GM19468 (cell line): ENCODE measurements around the gene ZNF263.
"Not testable (repeated sequence)": the region's sequence is repeated elsewhere in the genome, so short reads cannot be mapped to it uniquely, and the experiment has no call there.

Experiments used
- ATAC-seq: cut with Tn5 transposase; IDR thresholded peaks from one replicate; pipeline ENCODE4 v1.9.1; 2021; ENCODE audit warnings: mild to moderate bottlenecking, moderate library complexity, moderate number of reproducible peaks; ENCODE audit not compliant: unreplicated experiment; ENCODE audit errors: extremely low read depth

ZNF263 gene

GRCh38 chr16:3266873-3267537 lies 16.3 kb upstream of the ZNF263 start:
- ATAC-seq, result no peak

DNA sequence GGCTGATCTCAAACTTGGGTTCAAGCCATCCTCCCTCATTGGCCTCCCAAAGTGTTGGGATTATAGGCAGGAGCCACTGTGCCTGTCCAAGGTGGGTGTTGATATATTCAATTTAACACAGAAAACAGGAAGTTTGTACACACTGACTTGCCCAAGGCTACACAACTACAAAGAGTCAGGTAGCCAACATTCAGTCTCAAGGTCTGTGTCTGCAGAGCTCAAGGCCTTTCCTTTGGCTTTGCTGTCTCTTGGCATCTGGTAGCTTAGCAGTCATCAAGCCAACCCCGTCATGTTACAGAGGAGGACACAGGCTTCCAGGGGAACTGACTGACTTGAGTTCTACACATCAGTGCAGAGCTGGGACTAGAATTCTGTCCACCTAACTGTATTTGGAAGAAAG lies 15.0 kb upstream of the ZNF263 start:
- ATAC-seq, result no peak

DNA sequence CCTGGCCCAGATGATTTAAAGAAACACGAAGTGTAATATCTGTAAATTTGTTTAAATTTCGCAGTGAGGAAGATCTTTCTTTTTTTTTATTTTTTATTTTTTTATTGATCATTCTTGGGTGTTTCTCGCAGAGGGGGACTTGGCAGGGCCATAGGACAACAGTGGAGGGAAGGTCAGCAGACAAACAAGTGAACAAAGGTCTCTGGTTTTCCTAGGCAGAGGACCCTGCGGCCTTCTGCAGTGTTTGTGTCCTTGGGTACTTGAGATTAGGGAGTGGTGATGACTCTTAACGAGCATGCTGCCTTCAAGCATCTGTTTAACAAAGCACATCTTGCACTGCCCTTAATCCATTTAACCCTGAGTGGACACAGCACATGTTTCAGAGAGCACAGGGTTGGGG lies 12.6 kb upstream of the ZNF263 start:
- not testable (repeated sequence) for ATAC-seq

DNA sequence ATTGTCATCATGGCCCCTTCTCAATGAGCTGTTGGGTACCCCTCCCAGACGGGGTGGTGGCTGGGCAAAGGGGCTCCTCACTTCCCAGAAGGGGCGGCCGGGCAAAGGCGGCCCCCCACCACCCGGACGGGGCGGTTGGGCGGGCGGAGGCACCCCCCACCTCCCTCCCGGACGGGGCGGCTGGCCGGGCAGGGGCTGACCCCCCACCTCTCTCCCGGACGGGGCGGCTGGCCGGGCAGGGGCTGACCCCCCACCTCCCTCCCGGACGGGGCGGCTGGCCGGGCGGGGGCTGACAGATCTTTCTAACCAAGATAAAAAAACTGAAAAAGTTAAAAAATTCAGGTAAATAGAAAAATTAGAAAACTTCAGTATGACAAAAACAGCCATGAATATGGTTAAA lies 12.0 kb upstream of the ZNF263 start:
- ATAC-seq, result not testable (repeated sequence)

DNA sequence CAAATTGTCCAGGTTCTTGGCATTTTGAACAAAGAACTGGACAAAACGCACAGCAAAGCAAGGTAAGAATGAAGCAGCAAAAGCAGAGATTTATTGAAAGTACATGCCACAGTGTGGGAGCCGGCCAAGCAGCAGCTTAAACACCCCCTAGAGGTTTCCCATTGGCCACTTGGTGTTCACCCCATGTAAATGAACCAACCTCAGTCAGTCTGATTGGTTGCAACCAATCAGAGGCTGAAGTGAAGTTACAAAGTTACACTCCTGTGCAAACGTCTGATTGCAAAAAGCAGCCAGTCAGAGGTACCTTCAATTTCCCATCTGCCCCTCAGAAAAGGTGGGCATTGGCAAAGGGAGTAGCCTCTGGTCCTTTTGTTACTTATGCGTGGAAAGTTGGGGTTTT lies 8.8 kb upstream of the ZNF263 start:
- no peak for ATAC-seq

- no peak for ATAC-seq
Measured at GRCh38 chr16:3274947-3275346, 8.3 kb upstream of the ZNF263 start.

DNA sequence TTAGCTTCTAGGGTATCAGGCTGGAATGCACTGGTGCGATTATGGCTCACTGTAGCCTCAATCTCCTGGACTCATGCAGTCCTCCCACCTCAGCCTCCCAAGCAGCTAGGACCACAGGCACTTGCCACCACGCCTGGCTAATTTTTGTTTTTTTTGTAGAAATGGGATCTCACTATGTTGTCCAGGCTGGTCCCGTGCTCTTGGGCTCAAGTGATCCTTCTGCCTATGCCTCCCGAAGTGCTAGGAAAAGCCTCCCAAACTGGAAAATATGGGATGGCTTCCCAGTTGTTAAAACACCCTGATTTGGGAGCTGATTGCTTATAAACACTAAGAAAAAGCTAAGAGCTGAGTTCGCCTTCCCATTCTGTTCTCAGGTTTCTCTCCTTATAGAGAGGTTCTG lies 6.6 kb upstream of the ZNF263 start:
- ATAC-seq, result no peak

GRCh38 chr16:3281222-3281820 lies 2.0 kb upstream of the ZNF263 start:
- no peak for ATAC-seq

GRCh38 chr16:3282103-3282729 lies 1.1 kb upstream of the ZNF263 start:
- ATAC-seq, result peak; percentile 3

GRCh38 chr16:3283543-3284447 lies 504 bp downstream of the ZNF263 start:
- ATAC-seq, result no peak

DNA sequence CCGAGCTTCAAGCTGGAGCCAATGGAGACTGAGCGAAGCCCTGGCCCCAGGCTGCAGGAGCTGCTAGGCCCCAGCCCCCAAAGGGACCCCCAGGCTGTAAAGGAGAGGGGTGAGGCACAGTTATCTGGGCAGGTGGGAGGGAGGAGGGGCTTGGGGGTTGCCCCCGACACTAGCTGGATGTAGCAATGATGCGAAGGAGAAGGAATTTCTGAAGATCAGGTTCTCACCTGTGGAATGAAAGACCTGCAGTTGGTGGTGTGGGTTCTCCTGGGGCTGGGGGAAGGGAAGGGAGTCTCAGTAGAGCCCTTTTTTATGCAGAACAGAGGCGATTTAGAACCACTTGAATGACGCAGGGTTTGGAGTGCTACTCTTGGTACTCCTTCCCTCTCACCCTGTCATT lies 1.8 kb downstream of the ZNF263 start:
- ATAC-seq, result no peak

- ATAC-seq, result no peak
Measured at GRCh38 chr16:3289998-3290673, 6.8 kb downstream of the ZNF263 start.

GRCh38 chr16:3292604-3293003 lies 9.3 kb downstream of the ZNF263 start:
- no peak for ATAC-seq

DNA sequence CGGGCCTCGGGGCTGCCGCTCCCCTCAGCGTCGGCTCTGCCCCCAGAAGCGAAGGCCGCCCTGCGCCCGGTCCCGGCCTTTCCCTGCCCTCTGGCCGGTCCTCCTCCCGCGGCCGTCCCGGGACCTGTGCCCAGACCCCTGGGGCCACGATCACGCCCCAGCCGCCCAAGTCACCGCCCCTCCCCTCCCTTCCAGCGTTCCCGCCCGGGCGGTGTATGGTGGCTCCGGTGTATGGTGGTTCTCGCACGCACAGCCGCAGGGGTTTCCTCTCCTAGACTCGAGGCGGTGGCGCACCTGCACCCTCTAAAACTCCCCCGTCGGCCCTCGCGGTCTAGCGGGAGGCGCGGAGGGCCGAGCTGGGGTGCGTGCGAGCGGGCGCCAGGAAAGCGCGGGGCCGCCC lies 11.9 kb downstream of the ZNF263 start:
- ATAC-seq, result no peak

- ATAC-seq, result no peak
Measured at GRCh38 chr16:3295783-3296182, 12.5 kb downstream of the ZNF263 start.

- no peak for ATAC-seq
Measured at GRCh38 chr16:3304370-3304769, 21.1 kb downstream of the ZNF263 start.

GRCh38 chr16:3305109-3306068 lies 22.1 kb downstream of the ZNF263 start, which contains the start of the genes TIGD7 and ZNF75A:
TSS of gene TIGD7 (minus strand) at chr16:3305430. CDS start at chr16:3300614, 4,816 bp downstream.
TSS of gene ZNF75A (plus strand) at chr16:3305497. CDS start at chr16:3308429, 2,932 bp downstream.
- peak; percentile 56 for ATAC-seq

DNA sequence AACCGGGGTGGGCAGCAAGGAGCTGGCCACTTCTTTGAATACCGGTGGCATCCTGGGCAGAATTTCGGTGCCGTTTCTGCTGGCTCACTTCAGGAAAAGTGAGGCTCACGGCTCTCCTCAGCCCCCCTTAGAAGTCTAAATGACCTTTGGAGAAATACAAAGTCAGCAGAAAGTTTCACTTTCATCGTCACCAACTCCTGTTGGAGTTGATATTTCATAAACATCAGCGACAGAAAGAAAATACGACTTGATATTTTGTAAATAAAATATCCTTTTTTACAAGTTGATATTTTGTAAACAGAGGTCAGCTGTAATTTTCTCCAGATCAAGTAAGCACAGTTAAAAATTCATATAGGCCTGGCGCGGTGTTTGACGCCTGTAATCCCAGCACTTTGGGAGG lies 22.8 kb downstream of the ZNF263 start:
- no peak for ATAC-seq

DNA sequence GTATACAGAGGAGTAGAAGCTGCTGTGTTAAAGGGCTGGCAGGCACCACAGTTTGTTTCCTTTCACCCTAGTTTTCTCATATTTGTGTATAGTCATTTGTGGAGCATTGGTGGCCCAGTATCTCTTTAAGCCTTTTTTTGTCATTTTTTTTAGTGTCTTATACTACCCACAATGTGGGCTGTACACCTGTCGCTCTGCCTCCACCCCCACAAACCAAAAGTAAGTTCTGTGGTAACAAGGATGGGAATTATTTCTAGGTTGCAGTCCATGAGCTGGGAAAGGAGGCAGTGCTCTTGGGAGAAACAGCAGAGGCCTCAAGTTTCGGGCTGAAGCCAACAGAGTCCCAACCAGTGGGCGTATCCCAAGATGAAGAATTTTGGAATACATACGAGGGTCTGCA lies 28.2 kb downstream of the ZNF263 start:
- ATAC-seq, result no peak
